Stomach (tissue), 9 donors: ENCODE measurements around the gene MSMP. TPM values are rescaled to one million over a fixed set of nuclear protein-coding genes. Genes with fewer than 3 reads are reported as not detected.
A peak's percentile ranks its signal among the peaks of the same experiment; 100 is the strongest.

Source experiments
- DNase-seq, 2 donors: peaks; one replicate each; pipeline versions ENCODE4 v3.0.0 to v3.0.0-alpha.2; 2013 to 2019
- H3K27ac ChIP-seq, 5 donors: fragments of 200-600 bp in 4 of 5; sonication (generic) in 4 of 5; one replicate each; pipeline ENCODE4 v1.5.1; 2013 to 2019; ENCODE audit warnings: mild to moderate bottlenecking in 1 of 5, moderate library complexity in 1 of 5
- H3K27me3 ChIP-seq, 3 donors: fragments of 200-600 bp; sonication (generic); one replicate each; pipeline ENCODE4 v1.5.1; 2017 to 2019; ENCODE audit warnings: mixed run types in 1 of 3
- H3K36me3 ChIP-seq, 4 donors: fragments of 200-600 bp; sonication (generic); 1 replicate in 3 of 4; 2 replicates in 1 of 4; pipeline ENCODE4 v1.5.1; 2016 to 2019
- H3K4me1 ChIP-seq, 4 donors: fragments of 200-600 bp; sonication (generic); one replicate each; pipeline ENCODE4 v1.5.1; 2016 to 2019
- H3K4me3 ChIP-seq, 4 donors: fragments of 200-600 bp; sonication (generic) in 3 of 4; one replicate each; pipeline ENCODE4 v1.5.1; 2016 to 2019; ENCODE audit warnings: mild to moderate bottlenecking in 1 of 4
- H3K9me3 ChIP-seq, 4 donors: fragments of 200-600 bp; sonication (generic); one replicate each; pipeline ENCODE4 v1.5.1; 2016 to 2019
- CTCF ChIP-seq, 7 experiments: fragments of 450-650 bp in 4 of 7; fragments of 200-600 bp in 3 of 7; sonication (generic) in 3 of 7; IDR thresholded peaks; one replicate each; pipeline ENCODE4 v1.5.1; 2016 to 2019; ENCODE audit warnings: antibody characterized with exemption in 7 of 7, control low read depth in 2 of 7, mild to moderate bottlenecking in 1 of 7
- EP300 ChIP-seq: sonication (generic); formaldehyde crosslinking; IDR thresholded peaks from one replicate; pipeline ENCODE4 v1.6.1; 2017; ENCODE audit warnings: antibody characterized with exemption
- POLR2A ChIP-seq, 4 donors: fragments of 450-650 bp; IDR thresholded peaks; one replicate each; pipeline ENCODE4 v1.6.1; 2016; ENCODE audit warnings: antibody characterized with exemption in 4 of 4, control low read depth in 2 of 4, mild to moderate bottlenecking in 1 of 4, moderate library complexity in 1 of 4
- POLR2AphosphoS5 ChIP-seq, 3 donors: sonication (generic); formaldehyde crosslinking; IDR thresholded peaks; one replicate each; pipeline ENCODE4 v1.6.1; 2016; ENCODE audit warnings: antibody characterized with exemption in 3 of 3
- WGBS, 5 donors: extraction: QIAGEN DNeasy Blood & Tissue Kit in 3 of 5; methylation state at CpG; one replicate each; pipeline versions ENCODE4 v1.1.5 to v1.1.7; 2013 to 2018; 5-methylcytosine and 5-hydroxymethylcytosine counted together
- intact Hi-C: fragments of 100-400 bp; cut with DNase I; formaldehyde crosslinking; loops from one replicate; pipeline ENCODE4 v1.15.1; 2023; ENCODE audit warnings: low total_unique reads
- polyA plus RNA-seq, 3 donors: library from polyadenylated mRNA; stranded (reverse); fragments of 200-250 nt; gene quantifications; one replicate each; pipeline ENCODE4 v1.2.3, GENCODE V29; 2013
- total RNA-seq, 5 donors: library from RNA; depleted of rRNA; stranded (reverse); fragments of >200 nt; gene quantifications; one replicate each; pipeline versions ENCODE4 v1.1.0 to v1.2.3, GENCODE V29; 2014 to 2016
- donor health status: healthy with polysubstance abuse.
- donor health status: Bipolar disorder and iron deficiency.
- donor health status: healthy.

Gene MSMP
- total and polyA plus RNA-seq, 8 donors = 0.35 TPM; not detected in 7

DNA sequence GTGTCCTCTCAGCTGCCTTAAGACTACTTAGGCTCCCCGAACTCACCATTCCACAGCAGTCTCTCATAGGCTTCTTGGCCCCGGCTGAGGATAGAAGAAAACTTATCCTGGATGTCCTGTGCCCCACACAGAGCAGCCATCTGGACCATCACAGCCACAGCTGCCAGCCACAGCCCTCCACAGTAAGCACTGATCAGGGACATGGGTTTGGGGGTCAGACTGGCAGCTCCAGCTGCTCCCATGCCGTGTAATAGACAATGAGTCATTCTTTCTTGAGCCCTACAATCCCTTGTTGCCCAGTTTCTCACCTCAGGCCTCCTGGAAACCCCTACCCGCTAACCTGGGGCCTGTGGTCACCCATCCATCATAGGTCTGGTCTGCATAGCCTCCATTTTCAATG lies 15.9 kb downstream of the MSMP start:
- no peak for TF ChIP-seq POLR2AphosphoS5 (IDR thresholded peaks at IDR 0.05)
- no peak for TF ChIP-seq EP300
- TF ChIP-seq POLR2A (IDR thresholded peaks at IDR 0.05) = no peak
- no peak for TF ChIP-seq CTCF (IDR thresholded peaks at IDR 0.05)
- Histone ChIP-seq H3K4me1 (peaks cover 11 to 44% (median 19%) of the 10 kb centered on the region in 4 donors), H3K9me3 (no peaks in the 10 kb centered on the region), H3K4me3 (no peak overlapping the region), H3K36me3 (peaks cover 77 to 95% (median 92%) of the 10 kb centered on the region in 4 donors), H3K27me3 (no peaks in the 10 kb centered on the region), H3K27ac (peak overlapping the region in 1 of 5 donors; percentile 2)
- intact Hi-C loops = no loop called here
- no peak for DNase-seq
- WGBS, 5 donors = 74 to 92% (median 77%) methylated on average over 2 to 4 of the region's 4 CpGs

- no peaks in the 10 kb centered on the region for H3K27me3 ChIP-seq
- DNase-seq = no peak
- 69 to 79% (median 76%) methylated on average over 7 of the region's 7 CpGs for WGBS, 5 donors
- TF ChIP-seq POLR2A (IDR thresholded peaks at IDR 0.05) = no peak
- no peak for TF ChIP-seq POLR2AphosphoS5 (IDR thresholded peaks at IDR 0.05)
- TF ChIP-seq CTCF (IDR thresholded peaks at IDR 0.05) = no peak
- no peak for TF ChIP-seq EP300
- no peak overlapping the region for H3K4me3 ChIP-seq
- H3K27ac ChIP-seq = no peak overlapping the region
- H3K36me3 ChIP-seq = peaks cover 70 to 84% (median 82%) of the 10 kb centered on the region in 4 donors
- H3K4me1 ChIP-seq = peaks cover 14 to 47% (median 23%) of the 10 kb centered on the region in 4 donors
- H3K9me3 ChIP-seq = no peaks in the 10 kb centered on the region
- intact Hi-C loops = no loop called here
These were observed 16.9 kb downstream of the MSMP start for GRCh38 chr9:35737143-35737542.

DNA sequence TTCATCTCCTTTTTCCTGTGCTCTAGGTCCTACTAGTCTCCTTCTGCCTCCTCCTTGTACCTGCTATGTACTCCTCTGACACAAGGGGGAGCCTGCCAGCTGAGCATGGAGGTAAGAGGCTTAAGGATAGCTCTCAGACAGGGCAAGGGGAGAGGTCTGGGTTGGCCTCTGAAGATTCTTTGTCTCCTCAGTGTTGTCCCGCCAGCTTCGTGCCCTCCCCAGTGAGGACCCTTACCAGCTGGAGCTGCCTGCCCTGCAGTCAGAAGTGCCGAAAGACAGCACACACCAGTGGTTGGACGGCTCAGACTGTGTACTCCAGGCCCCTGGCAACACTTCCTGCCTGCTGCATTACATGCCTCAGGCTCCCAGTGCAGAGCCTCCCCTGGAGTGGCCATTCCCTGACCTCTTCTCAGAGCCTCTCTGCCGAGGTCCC lies 17.9 kb downstream of the MSMP start:
- DNase-seq = peak; percentile 75 to 89
- Histone ChIP-seq H3K9me3 (no peaks in the 10 kb centered on the region), H3K36me3 (peaks cover 62 to 75% (median 73%) of the 10 kb centered on the region in 4 donors), H3K4me3 (no peak overlapping the region), H3K27ac (peak overlapping the region in 3 of 5 donors; percentile 7 to 40 (median 30)), H3K27me3 (no peaks in the 10 kb centered on the region), H3K4me1 (peaks cover 14 to 42% (median 26%) of the 10 kb centered on the region in 4 donors)
- TF ChIP-seq EP300 = no peak
- peak in 5 of 7 experiments; percentile 57 to 73 (median 70) for TF ChIP-seq CTCF (IDR thresholded peaks at IDR 0.05)
- intact Hi-C loops = no loop called here
- WGBS, 5 donors = 24 to 54% (median 46%) methylated on average over 4 to 5 of the region's 5 CpGs

GRCh38 chr9:35734096-35734495 lies 20.0 kb downstream of the MSMP start:
- intact Hi-C loops = no loop called here
- Histone ChIP-seq H3K27me3 (no peaks in the 10 kb centered on the region), H3K4me3 (no peak overlapping the region), H3K9me3 (no peaks in the 10 kb centered on the region), H3K4me1 (peaks cover 35 to 63% (median 47%) of the 10 kb centered on the region in 4 donors), H3K36me3 (peaks cover 41 to 54% (median 51%) of the 10 kb centered on the region in 4 donors), H3K27ac (peak overlapping the region in 4 of 5 donors; percentile 24 to 100 (median 98))
- no peak for TF ChIP-seq EP300
- no peak for DNase-seq
- WGBS, 5 donors = 81 to 94% (median 91%) methylated on average over 3 of the region's 3 CpGs

DNA sequence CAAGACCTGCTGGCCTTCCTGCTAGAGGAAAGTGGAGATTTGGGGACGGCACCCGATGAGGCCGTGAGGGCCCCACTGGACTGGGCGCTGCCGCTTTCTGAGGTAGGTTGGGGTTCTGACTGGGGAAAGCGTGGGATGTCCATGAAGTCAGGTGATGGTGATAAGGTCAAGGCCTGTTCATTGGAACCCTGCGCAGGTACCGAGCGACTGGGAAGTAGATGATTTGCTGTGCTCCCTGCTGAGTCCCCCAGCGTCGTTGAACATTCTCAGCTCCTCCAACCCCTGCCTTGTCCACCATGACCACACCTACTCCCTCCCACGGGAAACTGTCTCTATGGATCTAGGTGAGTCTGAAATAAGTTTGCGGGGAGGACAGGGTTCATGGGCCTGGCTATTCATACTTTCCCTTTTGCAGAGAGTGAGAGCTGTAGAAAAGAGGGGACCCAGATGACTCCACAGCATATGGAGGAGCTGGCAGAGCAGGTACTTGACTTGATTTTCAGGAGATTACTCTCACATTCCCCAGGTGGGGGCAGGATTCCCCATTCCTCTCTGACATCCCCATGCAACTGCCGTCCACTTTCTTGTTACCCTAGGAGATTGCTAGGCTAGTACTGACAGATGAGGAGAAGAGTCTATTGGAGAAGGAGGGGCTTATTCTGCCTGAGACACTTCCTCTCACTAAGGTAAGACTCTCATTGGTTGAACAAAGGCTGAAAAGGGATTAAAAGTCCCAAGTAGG lies 21.1 kb downstream of the MSMP start:
- intact Hi-C loops = no loop called here
- WGBS, 5 donors = 1 to 2% (median 1%) methylated on average over 14 of the region's 14 CpGs
- peaks cover 46 to 74% (median 58%) of the 10 kb centered on the region in 4 donors for H3K4me1 ChIP-seq

More for the DNA sequence above, 21.1 kb downstream of the MSMP start:
- DNase-seq = peak in 1 of 2 donors; percentile 70
- Histone ChIP-seq H3K36me3 (peaks cover 30 to 42% (median 40%) of the 10 kb centered on the region in 4 donors), H3K27me3 (no peaks in the 10 kb centered on the region), H3K9me3 (no peaks in the 10 kb centered on the region), H3K4me3 (peak overlapping the region; percentile 53 to 88 (median 77)), H3K27ac (peak overlapping the region; percentile 94 to 100 (median 98))
- TF ChIP-seq POLR2A (IDR thresholded peaks at IDR 0.05) (no peak), POLR2AphosphoS5 (IDR thresholded peaks at IDR 0.05) (no peak), CTCF (IDR thresholded peaks at IDR 0.05) (no peak), EP300 (no peak)
